Cardiac fibroblast (primary cell): Measurements from ENCODE around the gene SMYD3.
A peak's percentile ranks its signal among the peaks of the same experiment; 100 is the strongest.

Source experiments
- DNase-seq, 2 donors: peaks; one replicate each; pipeline versions ENCODE4 v3.0.0 to v3.0.0-alpha.2; 2010; ENCODE audit warnings: low read depth in 2 of 2
- H3K4me3 ChIP-seq, 2 donors: replicated peaks in 1 of 2; 1 replicate in 1 of 2; 2 replicates in 1 of 2; pipeline ENCODE4 v1.5.1; 2011; ENCODE audit warnings: low read depth in 2 of 2, low read length in 2 of 2, mild to moderate bottlenecking in 2 of 2, moderate library complexity in 1 of 2
- TF ChIP-seq, protein P1 (sequence below): IDR thresholded peaks from one replicate; pipeline ENCODE4 v1.5.1; 2011; ENCODE audit warnings: low read depth, mild to moderate bottlenecking, low read length, inconsistent platforms

The SMYD3 gene

DNA sequence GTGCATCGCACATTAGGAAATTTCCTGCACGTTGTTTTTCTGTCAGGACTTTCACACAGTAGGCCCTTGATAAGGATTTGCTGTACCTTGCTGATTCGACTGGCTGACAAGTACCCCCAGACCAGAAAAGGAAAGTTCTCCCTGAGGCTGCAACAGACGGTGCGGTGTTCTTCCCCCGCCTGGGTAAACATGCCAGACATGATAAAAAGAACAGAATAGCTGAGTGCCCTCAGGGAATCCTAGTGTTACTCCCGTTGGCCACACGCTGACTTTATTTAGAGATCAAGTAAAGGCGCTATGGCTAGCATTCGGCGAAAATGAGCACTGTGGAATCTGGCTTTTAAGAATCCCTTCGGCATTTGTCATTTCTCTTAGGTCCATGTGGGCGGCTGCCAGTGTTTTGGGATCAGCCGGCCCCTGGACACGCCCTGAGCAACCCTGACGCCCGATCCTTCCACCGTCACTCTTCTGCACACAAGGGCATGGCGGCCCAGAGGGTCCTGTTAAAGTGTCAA lies 744.6 kb downstream of the SMYD3 start:
- no peak for DNase-seq
- TF ChIP-seq, protein P1, sequence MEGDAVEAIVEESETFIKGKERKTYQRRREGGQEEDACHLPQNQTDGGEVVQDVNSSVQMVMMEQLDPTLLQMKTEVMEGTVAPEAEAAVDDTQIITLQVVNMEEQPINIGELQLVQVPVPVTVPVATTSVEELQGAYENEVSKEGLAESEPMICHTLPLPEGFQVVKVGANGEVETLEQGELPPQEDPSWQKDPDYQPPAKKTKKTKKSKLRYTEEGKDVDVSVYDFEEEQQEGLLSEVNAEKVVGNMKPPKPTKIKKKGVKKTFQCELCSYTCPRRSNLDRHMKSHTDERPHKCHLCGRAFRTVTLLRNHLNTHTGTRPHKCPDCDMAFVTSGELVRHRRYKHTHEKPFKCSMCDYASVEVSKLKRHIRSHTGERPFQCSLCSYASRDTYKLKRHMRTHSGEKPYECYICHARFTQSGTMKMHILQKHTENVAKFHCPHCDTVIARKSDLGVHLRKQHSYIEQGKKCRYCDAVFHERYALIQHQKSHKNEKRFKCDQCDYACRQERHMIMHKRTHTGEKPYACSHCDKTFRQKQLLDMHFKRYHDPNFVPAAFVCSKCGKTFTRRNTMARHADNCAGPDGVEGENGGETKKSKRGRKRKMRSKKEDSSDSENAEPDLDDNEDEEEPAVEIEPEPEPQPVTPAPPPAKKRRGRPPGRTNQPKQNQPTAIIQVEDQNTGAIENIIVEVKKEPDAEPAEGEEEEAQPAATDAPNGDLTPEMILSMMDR: no peak
- H3K4me3 ChIP-seq: no peak overlapping the region

DNA sequence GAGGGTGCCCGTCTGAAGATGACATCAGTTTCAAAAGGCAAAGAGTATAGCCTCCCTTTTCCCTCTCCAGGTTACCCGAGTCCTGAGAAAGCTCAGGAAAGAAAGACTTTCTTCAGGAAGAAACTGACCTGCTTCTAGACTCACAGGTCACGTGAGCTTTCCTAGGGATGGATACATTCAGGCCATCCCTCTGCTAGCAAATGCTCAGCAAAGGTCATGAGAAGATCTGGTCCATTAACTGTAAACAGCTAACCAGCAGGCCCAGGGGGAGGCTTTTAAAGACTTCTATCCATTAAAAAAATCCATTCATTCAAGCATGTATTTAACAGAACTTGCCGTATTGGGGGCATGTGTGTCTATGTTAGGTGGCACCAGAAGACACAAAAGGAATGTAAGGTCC lies 746.8 kb downstream of the SMYD3 start:
- no peak for DNase-seq
- H3K4me3 ChIP-seq: no peak overlapping the region
- TF ChIP-seq, protein P1: no peak

DNA sequence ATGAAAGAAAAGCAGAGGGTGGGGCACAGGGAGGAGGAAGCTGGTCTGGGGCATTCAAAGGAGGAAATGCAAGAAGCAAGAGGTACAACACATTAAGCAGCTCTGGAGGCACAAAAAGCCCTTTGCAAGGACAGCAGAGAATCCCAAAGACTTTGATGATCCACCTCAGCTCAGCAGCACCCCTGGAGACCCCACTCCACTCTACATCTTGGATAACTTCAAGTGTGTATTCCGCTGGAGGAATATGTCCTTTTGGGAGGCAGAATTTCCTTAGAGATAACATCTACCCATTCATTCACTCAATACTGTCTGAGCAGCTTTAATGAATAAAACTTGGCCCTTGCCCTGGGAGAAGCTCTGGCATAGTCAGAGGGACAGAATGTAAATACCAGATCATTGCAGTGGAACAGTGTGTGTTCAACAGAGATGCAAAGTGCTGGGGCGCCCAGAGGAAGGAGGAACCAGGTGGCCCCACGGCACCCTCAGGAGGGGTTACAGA lies 752.6 kb downstream of the SMYD3 start:
- TF ChIP-seq, protein P1: no peak
- no peak overlapping the region for H3K4me3 ChIP-seq
- DNase-seq: no peak

DNA sequence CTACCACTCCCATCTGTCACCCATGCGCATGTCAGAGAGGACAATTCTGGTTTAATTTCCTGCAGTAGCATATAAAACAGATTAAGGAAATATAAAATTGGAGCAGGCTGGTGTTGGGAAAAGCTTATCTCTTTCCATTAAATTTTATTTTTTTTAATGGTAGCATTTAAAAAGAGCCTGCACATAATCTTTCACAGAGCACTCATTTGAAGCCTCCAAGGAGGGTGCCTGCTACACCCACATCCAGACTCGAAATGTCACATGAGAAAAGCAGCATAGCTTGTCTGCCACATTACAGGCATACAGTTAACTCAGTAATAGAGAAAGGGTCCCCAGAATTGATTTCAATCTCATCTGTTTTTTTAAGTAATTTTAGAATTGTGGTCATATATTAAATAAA lies 753.3 kb downstream of the SMYD3 start:
- DNase-seq: no peak
- TF ChIP-seq, protein P1: no peak
- no peak overlapping the region for H3K4me3 ChIP-seq

DNA sequence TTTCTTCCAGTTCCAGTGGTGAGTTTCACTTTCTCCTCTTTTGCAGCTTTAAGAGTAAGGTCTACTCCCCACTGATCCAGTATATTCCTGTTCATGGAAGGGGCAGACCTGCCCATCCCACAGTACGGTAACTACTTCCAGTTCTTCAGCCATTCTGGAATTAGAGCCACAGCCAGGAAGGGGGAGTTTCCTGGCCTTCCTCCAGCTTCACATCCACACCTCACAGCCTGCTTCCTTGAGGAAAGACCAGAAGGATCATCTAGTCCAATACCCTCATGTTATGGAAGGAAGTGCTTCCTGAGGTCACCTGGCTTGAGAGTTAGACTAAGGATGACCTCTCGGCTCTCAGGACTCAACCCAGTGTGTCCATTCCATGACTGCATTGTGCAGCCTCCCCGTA lies 754.5 kb downstream of the SMYD3 start:
- no peak overlapping the region for H3K4me3 ChIP-seq
- peak in 1 of 2 donors; percentile 73 for DNase-seq
- TF ChIP-seq, protein P1: no peak

DNA sequence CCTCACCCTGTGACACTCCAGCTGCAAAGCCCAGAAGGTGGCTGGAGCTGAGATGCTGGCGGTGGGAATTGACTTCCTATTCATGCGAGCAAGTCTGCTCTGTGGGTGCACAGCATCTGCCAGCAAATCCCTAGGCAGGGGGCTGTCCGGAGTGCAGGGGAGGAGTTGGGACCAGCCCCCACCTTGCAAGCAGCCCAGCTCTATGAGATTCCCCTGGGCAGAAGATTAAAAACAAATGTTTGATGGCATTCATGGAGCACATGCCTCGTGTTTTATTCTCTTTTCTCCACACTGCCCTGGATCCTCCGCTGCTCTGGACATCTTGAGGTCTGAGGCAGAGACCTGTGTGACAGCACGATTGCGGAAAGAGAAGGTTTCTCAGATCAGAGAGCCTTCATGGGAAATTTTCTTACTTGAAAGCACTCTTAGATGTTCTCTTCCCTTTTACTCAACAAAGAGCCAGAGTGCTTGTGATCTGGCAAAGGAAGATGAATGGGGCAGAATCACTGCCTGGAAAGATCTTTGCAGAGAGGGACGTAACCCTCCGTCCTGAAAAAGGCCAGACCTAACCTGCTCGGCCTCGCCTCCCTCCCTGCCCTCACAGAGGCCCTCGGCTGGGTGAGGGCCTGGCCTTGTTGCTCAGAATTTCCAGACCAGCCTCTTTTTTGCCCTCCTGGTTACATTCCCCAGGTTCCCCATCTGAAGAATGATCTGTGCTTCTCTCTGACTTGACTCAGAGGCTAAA lies 755.2 kb downstream of the SMYD3 start:
- H3K4me3 ChIP-seq: no peak overlapping the region
- DNase-seq: no peak
- TF ChIP-seq, protein P1: no peak
